IMR-90 (cell line): ENCODE data around the gene GAS6. TPM values are rescaled to one million over a fixed set of nuclear protein-coding genes. Genes with fewer than 3 reads are reported as not detected.

Source experiments
- ATAC-seq: fragments of 200-7000 bp; cut with Tn5 transposase; 2 replicates; pipeline ENCODE4 v1.9.1; 2020; ENCODE audit warnings: low read depth, mild to moderate bottlenecking, moderate library complexity
- BruUV-seq: library from RNA; stranded (reverse); fragments of 400-500 nt; replicated peaks from 2 replicates; lab custom pipeline; 2021; lab: Mats Ljungman, UMichigan
- CTCF ChIA-PET: fragments of 300-600 bp; formaldehyde crosslinking; extraction: SDS; loops from one replicate; lab custom pipeline; 2021; ENCODE audit warnings: antibody characterized with exemption; lab: Yijun Ruan, JAX
- POLR2A ChIA-PET: fragments of 300-600 bp; sonication (Branson Sonifier 250); formaldehyde crosslinking; loops from one replicate; lab custom pipeline; 2022; ENCODE audit warnings: antibody characterized with exemption; ENCODE audit not compliant: unreplicated experiment; lab: Charles Lee
- DNase-seq: peaks from one replicate; pipeline ENCODE4 v3.0.0; 2013
- H2AFZ ChIP-seq: replicated peaks from 2 replicates; pipeline ENCODE3; 2013; ENCODE audit warnings: low read length, mild to moderate bottlenecking; ENCODE audit not compliant: poor library complexity
- H2AK5ac ChIP-seq: 2 replicates; pipeline ENCODE4 v1.6.1; 2013; ENCODE audit warnings: low read depth, low read length, inconsistent platforms
- H2AK9ac ChIP-seq: replicated peaks from 2 replicates; pipeline ENCODE3; 2013; ENCODE audit warnings: mild to moderate bottlenecking, low read depth, low read length, moderate library complexity; ENCODE audit not compliant: poor library complexity
- H2BK120ac ChIP-seq: 2 replicates; pipeline ENCODE4 v1.6.1; 2013; ENCODE audit warnings: low read depth, low read length, inconsistent platforms
- H2BK15ac ChIP-seq: 3 replicates; pipeline ENCODE4 v1.6.1; 2013; ENCODE audit warnings: low read depth, low read length, inconsistent platforms
- H2BK20ac ChIP-seq: 2 replicates; pipeline ENCODE4 v1.6.1; 2013; ENCODE audit warnings: low read depth, mild to moderate bottlenecking, inconsistent platforms, low read length, moderate library complexity
- H2BK5ac ChIP-seq: 2 replicates; pipeline ENCODE4 v1.6.1; 2013; ENCODE audit warnings: mild to moderate bottlenecking, low read depth, low read length, inconsistent platforms; ENCODE audit not compliant: poor library complexity, severe bottlenecking
- H3K14ac ChIP-seq: replicated peaks from 2 replicates; pipeline ENCODE4 v1.6.1; 2013; ENCODE audit warnings: low read depth, low read length, inconsistent platforms
- H3K18ac ChIP-seq: 2 replicates; pipeline ENCODE4 v1.6.1; 2013; ENCODE audit warnings: low read depth, low read length, control low read depth
- H3K23ac ChIP-seq: 2 replicates; pipeline ENCODE4 v1.6.1; 2013; ENCODE audit warnings: low read depth, low read length, inconsistent platforms
- H3K27ac ChIP-seq: 2 replicates; pipeline ENCODE4 v1.5.1; 2013; ENCODE audit warnings: mild to moderate bottlenecking, control low read depth, low read length; ENCODE audit not compliant: insufficient read depth
- H3K27me3 ChIP-seq: 2 replicates; pipeline ENCODE4 v1.6.1; 2013; ENCODE audit warnings: low read length; ENCODE audit not compliant: control insufficient read depth, insufficient read depth
- H3K36me3 ChIP-seq: 2 replicates; pipeline ENCODE4 v1.6.1; 2013; ENCODE audit warnings: low read length, mixed read lengths; ENCODE audit not compliant: control insufficient read depth, insufficient read depth
- H3K4ac ChIP-seq: 2 replicates; pipeline ENCODE4 v1.6.1; 2013; ENCODE audit warnings: low read depth, low read length, inconsistent platforms
- H3K4me1 ChIP-seq: 2 replicates; pipeline ENCODE4 v1.6.1; 2013; ENCODE audit warnings: low read length, mixed read lengths; ENCODE audit not compliant: control insufficient read depth, insufficient read depth
- H3K4me2 ChIP-seq: 2 replicates; pipeline ENCODE4 v1.6.1; 2013; ENCODE audit warnings: low read depth, mild to moderate bottlenecking, control low read depth, low read length, moderate library complexity
- H3K4me3 ChIP-seq: 2 replicates; pipeline ENCODE4 v1.5.1; 2013; ENCODE audit warnings: low read depth, mild to moderate bottlenecking, control low read depth, low read length, moderate library complexity; ENCODE audit not compliant: insufficient read depth
- H3K56ac ChIP-seq: 2 replicates; pipeline ENCODE4 v1.6.1; 2013; ENCODE audit warnings: low read length, inconsistent platforms; ENCODE audit not compliant: insufficient read depth; ENCODE audit errors: extremely low read depth
- H3K79me1 ChIP-seq, 2 experiments: 2 replicates each; pipeline ENCODE4 v1.6.1; 2013; ENCODE audit warnings: low read length in 2 of 2, inconsistent platforms in 1 of 2, low read depth in 1 of 2
- H3K9ac ChIP-seq: 2 replicates; pipeline ENCODE4 v1.6.1; 2013; ENCODE audit warnings: low read depth, low read length, control low read depth
- H3K9me1 ChIP-seq: 2 replicates; pipeline ENCODE4 v1.6.1; 2013; ENCODE audit warnings: low read length, inconsistent platforms; ENCODE audit not compliant: insufficient read depth
- H3K9me3 ChIP-seq: 2 replicates; pipeline ENCODE4 v1.6.1; 2013; ENCODE audit warnings: low read length; ENCODE audit not compliant: control insufficient read depth, insufficient read depth
- H4K20me1 ChIP-seq: 2 replicates; pipeline ENCODE4 v1.6.1; 2013; ENCODE audit warnings: low read length, inconsistent platforms; ENCODE audit not compliant: insufficient read depth
- H4K5ac ChIP-seq: 2 replicates; pipeline ENCODE4 v1.6.1; 2013; ENCODE audit warnings: mild to moderate bottlenecking, low read depth, low read length, control low read depth
- H4K8ac ChIP-seq, 2 experiments: 2 replicates each; pipeline ENCODE4 v1.6.1; 2013; ENCODE audit warnings: low read depth in 2 of 2, low read length in 2 of 2, control low read depth in 1 of 2, inconsistent platforms in 1 of 2
- H4K91ac ChIP-seq: 2 replicates; pipeline ENCODE4 v1.6.1; 2013; ENCODE audit warnings: low read depth, low read length, inconsistent platforms; ENCODE audit not compliant: insufficient read depth
- FOS ChIP-seq: fragments of 150-350 bp; IDR thresholded peaks from 2 replicates; pipeline ENCODE4 v1.6.1; 2016; ENCODE audit warnings: low read depth, low read length
- WGBS, 2 experiments: methylation state at CpG; one replicate each; pipeline versions ENCODE4 v1.1.5 to v1.1.7; 2013; ENCODE audit warnings: missing lambda C conversion rate in 2 of 2; ENCODE audit not compliant: insufficient read length in 1 of 2; ENCODE audit errors: extremely low coverage in 2 of 2; 5-methylcytosine and 5-hydroxymethylcytosine counted together
- dilution Hi-C: fragments of 300-500 bp; cut with HindIII; formaldehyde crosslinking; loops from one replicate; pipeline ENCODE4 v1.14.3; 2018; ENCODE audit warnings: low sequenced_read_pairs; ENCODE audit not compliant: unreplicated experiment
- in situ Hi-C: fragments of 300-500 bp; cut with MboI; formaldehyde crosslinking; loops from 3 replicates; pipeline ENCODE4 v1.14.3; 2019; ENCODE audit warnings: low sequenced_read_pairs, inconsistent platforms, mixed read lengths
- intact Hi-C: fragments of 100-400 bp; cut with micrococcal nuclease; formaldehyde crosslinking; loops from 2 replicates; pipeline ENCODE4 v1.10.0; 2022
- polyA plus RNA-seq, 3 experiments: library from polyadenylated mRNA; depleted of rRNA; stranded (reverse); fragments of >200 nt; gene quantifications; 2 replicates each; pipeline ENCODE4 v1.2.3, GENCODE V29; 2012; ENCODE audit warnings: low replicate concordance in 1 of 3
- total RNA-seq: library from RNA; depleted of rRNA; stranded (reverse); fragments of >200 nt; gene quantifications from 2 replicates; pipeline ENCODE4 v1.2.3, GENCODE V29; 2012

Gene GAS6
- total and polyA plus RNA-seq, 2 of the 4 experiments (the other 2 are of a cell fraction) = 220 to 823 TPM

- Histone ChIP-seq H4K20me1 (no peaks in the 10 kb centered on the region), H2AK9ac (peak overlapping the region; percentile 68), H2AK5ac (peak overlapping the region; percentile 97), H3K4me3 (no peak overlapping the region), H3K4ac (peak overlapping the region; percentile 98), H2BK20ac (peak overlapping the region; percentile 98), H3K9me3 (no peaks in the 10 kb centered on the region), H3K18ac (peak overlapping the region; percentile 75), H3K27ac (peak overlapping the region; percentile 88), H3K9me1 (peaks cover 3% of the 10 kb centered on the region), H3K9ac (no peak overlapping the region), H3K4me1 (peaks cover 23% of the 10 kb centered on the region), H4K5ac (peak overlapping the region; percentile 58), H3K27me3 (no peaks in the 10 kb centered on the region), H3K4me2 (no peak overlapping the region), H3K79me1 (peaks cover 0 to 30% of the 10 kb centered on the region in 2 experiments; a peak in 2 of 4 replicates), H3K36me3 (no peaks in the 10 kb centered on the region), H4K8ac (peak overlapping the region; percentile 95 to 96), H2BK120ac (peak overlapping the region; percentile 98), H3K23ac (peak overlapping the region; percentile 94), H3K14ac (peak overlapping the region; percentile 92), H3K56ac (peak overlapping the region; percentile 56), H2BK15ac (peak overlapping the region; percentile 89; the same call in 2 of the 3 replicates), H2AFZ (peak overlapping the region; percentile 61), H2BK5ac (peak overlapping the region; percentile 93), H4K91ac (peak overlapping the region; percentile 96)
- DNase-seq (no peak), ATAC-seq (no peak)
- ChIA-PET CTCF (no interaction called here), POLR2A (interaction anchor here (1.0 kb wide), 1 partner anchor 42 kb away, joined by 3 read pairs; no protein-coding TSS in a partner anchor)
- WGBS, 2 experiments = 93% methylated on average over 2 of the region's 4 CpGs; no CpG with 5 or more reads in 1 of the 2 experiments
- intact Hi-C loops (no loop called here), in situ Hi-C loops (no loop called here), dilution Hi-C loops (no loop called here)
- TF ChIP-seq FOS = no peak
- no TSS peak for BruUV-seq
These were observed 42.7 kb upstream of the GAS6 start for GRCh38 chr13:113906571-113906970.
